ENCODE data around the gene UQCR11.
A peak's percentile ranks its signal among the peaks of the same experiment; 100 is the strongest.

Gene UQCR11

DNA sequence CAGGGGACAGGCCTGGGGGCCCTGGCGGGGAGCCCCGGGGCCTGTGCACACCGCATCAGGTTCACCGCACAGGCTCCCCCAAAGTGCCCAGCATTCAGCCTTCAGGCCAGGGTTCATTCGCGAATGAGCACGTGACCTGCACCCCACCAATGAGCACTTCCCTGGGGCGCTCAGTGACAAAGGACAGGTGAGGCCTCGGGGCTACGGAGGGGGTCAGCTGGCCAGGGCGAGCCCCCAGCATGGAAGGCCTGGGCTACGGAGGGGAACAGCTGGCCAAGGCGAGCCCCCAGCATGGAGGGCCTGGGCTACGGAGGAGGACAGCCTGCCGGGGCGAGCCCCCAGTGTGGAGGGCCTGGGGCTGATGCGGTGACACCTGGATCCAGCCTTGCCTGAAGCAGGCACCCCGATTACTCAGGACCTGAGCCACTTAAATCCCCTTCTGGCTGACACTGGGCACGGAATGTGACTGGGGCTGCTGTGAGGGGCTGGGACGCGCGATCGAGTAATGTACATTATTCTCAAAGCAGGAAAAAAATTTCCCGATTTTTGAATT is 24.1 kb upstream of the UQCR11 start:
- Mint-ChIP-seq H3K9me3 (no peaks in the 10 kb centered on the region), H3K4me3 (no peak overlapping the region), H3K36me3 (peaks cover 7% of the 10 kb centered on the region), H3K27ac (no peak overlapping the region), H3K27me3 (no peaks in the 10 kb centered on the region), H3K4me1 (no peaks in the 10 kb centered on the region)
- CTCF ChIA-PET = no interaction called here
- DNase-seq = no peak

DNA sequence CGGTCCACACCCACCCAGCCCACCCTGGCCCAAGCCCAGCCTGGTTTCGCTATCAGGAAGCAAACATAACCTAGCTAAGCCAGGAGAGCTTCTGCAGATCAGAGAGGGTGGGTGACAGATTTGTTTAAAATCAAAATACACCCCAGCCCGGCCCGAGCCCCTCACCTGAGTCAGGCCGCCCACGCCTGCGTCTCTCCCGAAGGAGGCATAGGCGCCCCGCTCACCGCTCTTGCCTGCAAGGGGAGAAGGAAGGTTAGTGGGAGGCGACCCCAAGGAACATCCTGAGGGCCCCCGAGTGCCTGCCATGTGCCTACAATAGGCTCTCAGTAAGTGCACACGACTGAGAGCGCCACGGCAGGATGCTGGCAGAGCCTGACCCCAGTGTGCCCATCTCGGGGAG is 21.9 kb upstream of the UQCR11 start:
- CTCF ChIA-PET = no interaction called here
- Mint-ChIP-seq H3K27me3 (no peaks in the 10 kb centered on the region), H3K27ac (no peak overlapping the region), H3K9me3 (no peaks in the 10 kb centered on the region), H3K4me1 (no peaks in the 10 kb centered on the region), H3K36me3 (peaks cover 12% of the 10 kb centered on the region), H3K4me3 (no peak overlapping the region)
- DNase-seq = no peak

DNA sequence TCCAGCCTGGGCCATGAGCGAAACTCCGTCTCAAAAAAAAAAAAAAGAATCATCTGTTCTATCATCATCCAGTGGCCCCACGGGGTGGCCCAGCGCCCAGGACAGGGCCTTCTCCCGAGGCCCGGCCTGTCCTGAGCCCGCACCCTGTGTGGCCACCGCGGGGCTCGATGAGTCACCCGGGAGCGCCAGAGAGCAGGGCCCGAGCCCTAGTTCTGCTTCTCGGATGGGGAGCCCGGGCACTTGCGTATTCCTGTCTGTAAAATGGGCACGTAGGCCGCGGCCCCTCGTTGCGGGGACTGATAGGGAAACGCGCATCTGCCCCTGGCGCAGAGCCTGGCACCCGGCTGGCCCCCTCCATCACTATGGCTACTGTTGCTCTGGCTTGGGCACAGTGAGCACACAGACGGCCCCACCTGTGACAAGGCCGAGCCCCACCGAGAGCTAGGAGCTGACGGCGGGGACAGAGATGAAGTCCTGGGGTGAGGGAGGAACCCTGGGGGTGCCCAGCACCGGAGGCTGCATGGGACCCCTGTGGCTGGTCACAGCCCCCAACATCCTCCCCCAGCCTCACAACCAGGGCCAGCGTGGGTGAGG is 21.3 kb upstream of the UQCR11 start:
- no peak overlapping the region for H3K4me3 Mint-ChIP-seq
- H3K27me3 Mint-ChIP-seq = no peaks in the 10 kb centered on the region
- H3K27ac Mint-ChIP-seq = no peak overlapping the region
- DNase-seq = no peak
- H3K9me3 Mint-ChIP-seq = no peaks in the 10 kb centered on the region
- peaks cover 12% of the 10 kb centered on the region for H3K36me3 Mint-ChIP-seq
- CTCF ChIA-PET = no interaction called here
- no peaks in the 10 kb centered on the region for H3K4me1 Mint-ChIP-seq

DNA sequence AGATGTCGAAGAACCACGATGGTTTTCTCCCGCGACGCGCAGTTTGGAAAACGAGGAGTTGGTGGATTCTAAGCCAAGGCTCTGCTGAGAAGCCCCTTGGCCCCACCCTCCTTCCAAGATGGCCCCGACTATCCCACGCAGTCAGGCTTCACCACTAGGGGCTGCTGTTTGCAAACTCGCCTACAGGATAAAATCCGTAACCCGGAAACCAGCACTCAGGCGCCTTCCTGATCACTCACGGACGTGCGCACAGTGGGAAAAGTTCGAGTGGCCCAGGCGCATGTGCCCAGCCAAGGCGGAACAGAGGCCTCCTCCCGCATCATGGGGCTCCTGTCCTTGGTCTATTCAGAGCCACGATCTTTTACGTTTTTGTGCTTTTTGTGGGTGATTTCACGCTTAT is 19.2 kb upstream of the UQCR11 start:
- Mint-ChIP-seq H3K27me3 (no peaks in the 10 kb centered on the region), H3K9me3 (no peaks in the 10 kb centered on the region), H3K36me3 (peaks cover 12% of the 10 kb centered on the region), H3K27ac (peak overlapping the region; percentile 60), H3K4me1 (no peaks in the 10 kb centered on the region), H3K4me3 (no peak overlapping the region)
- peak; percentile 68 for DNase-seq
- CTCF ChIA-PET = interaction anchor here (0.9 kb wide), 1 partner anchor 10 kb away, joined by 3 read pairs; no protein-coding TSS in a partner anchor

DNA sequence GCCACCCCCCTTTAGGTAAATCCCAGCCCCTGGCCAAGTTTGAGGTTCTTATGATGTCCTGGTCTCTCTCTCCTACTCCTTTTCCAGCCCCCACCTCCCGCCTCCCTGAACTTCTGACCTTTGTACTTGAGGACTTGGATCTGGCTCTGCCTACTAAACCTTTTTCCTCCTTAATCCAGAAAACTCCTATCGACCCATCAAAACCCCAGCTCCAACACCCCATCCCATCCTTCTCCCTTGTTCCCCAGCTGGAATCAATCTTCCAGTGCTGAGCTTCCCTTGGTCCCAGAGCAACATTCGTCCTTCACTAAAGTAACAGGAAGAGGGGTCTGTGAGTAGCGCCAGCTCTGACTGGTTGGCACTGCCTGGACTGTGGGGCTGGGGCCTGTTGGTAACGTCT is 17.3 kb upstream of the UQCR11 start:
- Mint-ChIP-seq H3K4me3 (no peak overlapping the region), H3K9me3 (no peaks in the 10 kb centered on the region), H3K27me3 (no peaks in the 10 kb centered on the region), H3K4me1 (peaks cover 12% of the 10 kb centered on the region), H3K36me3 (peaks cover 21% of the 10 kb centered on the region), H3K27ac (no peak overlapping the region)
- no peak for DNase-seq
- CTCF ChIA-PET = no interaction called here

DNA sequence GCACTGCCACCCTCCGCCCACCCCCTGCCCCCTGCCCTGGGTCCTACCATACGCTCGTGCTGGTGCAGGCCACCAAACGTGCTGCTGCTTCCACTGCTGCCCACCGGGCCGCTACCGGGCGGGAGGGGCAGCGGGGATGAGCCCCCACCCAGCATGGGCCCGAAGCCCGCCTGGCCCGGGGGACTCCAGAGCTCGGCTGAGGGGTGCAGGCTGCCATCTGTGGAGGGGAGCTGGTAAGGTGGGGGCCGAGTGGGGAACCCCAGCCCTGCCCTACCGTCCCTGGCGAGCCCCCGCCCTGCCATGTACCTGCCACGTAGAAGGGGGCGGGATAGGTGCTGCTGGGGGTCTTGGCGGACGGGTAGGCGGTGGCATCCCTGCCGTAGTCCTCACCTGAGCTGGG is 16.7 kb upstream of the UQCR11 start:
- H3K4me3 Mint-ChIP-seq = no peak overlapping the region
- H3K36me3 Mint-ChIP-seq = peaks cover 21% of the 10 kb centered on the region
- no peaks in the 10 kb centered on the region for H3K27me3 Mint-ChIP-seq
- H3K27ac Mint-ChIP-seq = no peak overlapping the region
- H3K4me1 Mint-ChIP-seq = peaks cover 14% of the 10 kb centered on the region
- H3K9me3 Mint-ChIP-seq = no peaks in the 10 kb centered on the region
- CTCF ChIA-PET = no interaction called here
- no peak for DNase-seq

DNA sequence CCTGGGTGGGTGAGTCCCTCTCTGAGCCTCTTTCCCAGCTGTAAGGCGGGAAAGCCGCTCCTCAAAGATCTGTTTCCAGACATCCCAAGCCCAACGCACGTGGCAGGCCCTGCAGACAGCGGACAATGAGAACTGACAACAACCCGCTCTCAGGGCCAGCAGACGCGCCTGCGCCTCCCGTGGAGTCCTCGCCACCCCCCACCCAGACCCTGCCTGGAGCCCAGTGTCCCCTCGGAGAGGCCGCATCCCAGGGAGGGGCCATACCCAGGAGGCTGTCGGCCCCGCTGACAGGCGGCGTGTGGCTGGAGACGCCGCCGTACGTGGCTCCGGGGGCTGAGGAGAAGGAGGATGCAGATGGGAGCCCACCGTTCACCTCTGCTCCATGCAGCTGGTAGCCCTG is 16.3 kb upstream of the UQCR11 start:
- Mint-ChIP-seq H3K4me3 (no peak overlapping the region), H3K36me3 (peaks cover 25% of the 10 kb centered on the region), H3K4me1 (peaks cover 19% of the 10 kb centered on the region), H3K9me3 (no peaks in the 10 kb centered on the region), H3K27me3 (no peaks in the 10 kb centered on the region), H3K27ac (no peak overlapping the region)
- CTCF ChIA-PET = no interaction called here
- DNase-seq = no peak

DNA sequence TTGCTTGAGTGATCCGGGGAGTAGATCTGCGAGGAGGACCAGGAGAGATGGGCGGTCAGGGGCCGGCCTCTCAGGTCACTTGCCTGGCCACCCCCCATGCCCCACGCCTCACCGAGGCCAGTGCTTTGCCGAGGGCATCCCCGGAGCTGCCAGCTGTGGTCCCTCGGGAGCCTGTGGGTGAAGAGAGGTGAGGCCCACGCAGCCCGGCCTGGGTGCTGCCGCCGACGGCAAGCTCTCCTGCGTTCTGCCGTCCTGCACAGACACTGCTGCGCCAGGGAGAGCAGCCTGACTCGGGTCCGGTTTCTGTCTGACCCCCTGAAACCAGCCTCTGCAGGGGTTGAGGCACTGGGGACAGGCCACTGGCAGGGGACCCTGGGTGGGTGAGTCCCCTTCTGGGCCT is 15.8 kb upstream of the UQCR11 start:
- Mint-ChIP-seq H3K4me1 (peaks cover 19% of the 10 kb centered on the region), H3K27ac (no peak overlapping the region)
- CTCF ChIA-PET = no interaction called here

DNA sequence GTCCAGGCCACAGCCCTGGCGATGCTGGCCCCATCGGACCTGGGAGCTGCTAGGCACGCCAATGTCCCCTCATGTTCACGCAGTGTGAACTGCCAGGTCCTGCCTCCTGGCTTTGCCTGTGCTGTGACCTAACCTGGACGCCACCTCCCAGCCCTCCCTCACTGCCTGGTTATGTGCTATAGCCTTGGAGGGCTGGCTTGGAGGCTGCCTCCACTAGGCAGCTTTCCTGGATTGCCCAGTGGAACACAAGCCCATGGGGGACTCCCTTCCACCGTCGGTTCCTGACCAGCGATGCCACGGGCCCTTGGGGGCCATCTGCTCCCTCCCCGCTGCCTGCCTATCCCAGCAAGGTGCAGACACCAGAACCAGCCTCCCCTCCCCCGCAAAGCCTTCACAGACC is 15.2 kb upstream of the UQCR11 start:
- peaks cover 19% of the 10 kb centered on the region for H3K4me1 Mint-ChIP-seq
- no peaks in the 10 kb centered on the region for H3K9me3 Mint-ChIP-seq
- CTCF ChIA-PET = no interaction called here
- H3K27me3 Mint-ChIP-seq = no peaks in the 10 kb centered on the region
- no peak overlapping the region for H3K4me3 Mint-ChIP-seq
- H3K36me3 Mint-ChIP-seq = peaks cover 30% of the 10 kb centered on the region
- no peak for DNase-seq
- no peak overlapping the region for H3K27ac Mint-ChIP-seq

More for the DNA sequence above, 15.8 kb upstream of the UQCR11 start:
- peaks cover 27% of the 10 kb centered on the region for H3K36me3 Mint-ChIP-seq
- H3K9me3 Mint-ChIP-seq = no peaks in the 10 kb centered on the region
- no peaks in the 10 kb centered on the region for H3K27me3 Mint-ChIP-seq
- no peak overlapping the region for H3K4me3 Mint-ChIP-seq
- DNase-seq = no peak

DNA sequence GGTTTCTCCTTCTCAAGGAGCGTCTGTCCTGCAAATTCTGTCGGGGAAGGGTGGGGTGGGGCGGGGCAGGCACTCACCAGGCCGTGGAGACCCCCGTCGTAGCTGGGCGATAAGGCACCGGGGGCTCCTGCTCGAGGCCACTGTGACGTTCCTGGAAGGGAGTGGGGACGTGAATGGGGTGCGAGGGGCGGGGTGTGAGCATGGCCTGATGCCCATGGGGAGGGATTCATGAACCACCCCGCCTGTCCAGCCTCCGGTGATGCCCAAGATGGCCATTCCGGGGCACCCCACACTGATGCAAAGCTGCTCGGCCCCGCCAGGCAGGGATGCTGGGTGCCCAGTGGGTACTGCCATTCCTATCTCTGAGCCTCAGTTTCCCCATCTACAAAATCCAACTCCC is 14.4 kb upstream of the UQCR11 start:
- DNase-seq = no peak
- Mint-ChIP-seq H3K4me1 (peaks cover 19% of the 10 kb centered on the region), H3K4me3 (no peak overlapping the region), H3K27ac (no peak overlapping the region), H3K9me3 (no peaks in the 10 kb centered on the region), H3K36me3 (peaks cover 34% of the 10 kb centered on the region), H3K27me3 (no peaks in the 10 kb centered on the region)
- CTCF ChIA-PET = interaction anchor here (1.2 kb wide), 1 partner anchor 149 kb away, joined by 3 read pairs; no protein-coding TSS in a partner anchor

DNA sequence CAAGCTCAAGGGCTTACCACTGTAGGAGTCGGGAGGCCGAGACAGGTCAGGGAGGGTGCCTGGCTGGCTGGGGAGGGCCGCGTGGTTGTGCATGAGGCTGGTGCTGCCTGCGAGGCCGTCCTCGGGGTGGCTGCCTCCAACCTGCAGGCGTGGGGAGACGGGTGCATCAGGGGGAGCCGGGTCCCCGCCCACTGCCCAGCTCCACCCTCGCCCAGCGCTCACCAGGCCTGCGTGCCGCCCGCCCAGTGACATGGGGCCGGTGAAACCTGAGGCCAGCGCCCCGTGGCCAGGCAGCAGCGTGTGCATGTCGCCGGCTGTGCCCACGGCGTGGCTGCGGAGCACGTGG is 13.8 kb upstream of the UQCR11 start:
- CTCF ChIA-PET = interaction anchor here (1.2 kb wide), 1 partner anchor 149 kb away, joined by 3 read pairs; no protein-coding TSS in a partner anchor
- Mint-ChIP-seq H3K27me3 (no peaks in the 10 kb centered on the region), H3K27ac (no peak overlapping the region), H3K36me3 (peaks cover 37% of the 10 kb centered on the region), H3K4me1 (peaks cover 19% of the 10 kb centered on the region), H3K4me3 (no peak overlapping the region), H3K9me3 (no peaks in the 10 kb centered on the region)
- DNase-seq = no peak

DNA sequence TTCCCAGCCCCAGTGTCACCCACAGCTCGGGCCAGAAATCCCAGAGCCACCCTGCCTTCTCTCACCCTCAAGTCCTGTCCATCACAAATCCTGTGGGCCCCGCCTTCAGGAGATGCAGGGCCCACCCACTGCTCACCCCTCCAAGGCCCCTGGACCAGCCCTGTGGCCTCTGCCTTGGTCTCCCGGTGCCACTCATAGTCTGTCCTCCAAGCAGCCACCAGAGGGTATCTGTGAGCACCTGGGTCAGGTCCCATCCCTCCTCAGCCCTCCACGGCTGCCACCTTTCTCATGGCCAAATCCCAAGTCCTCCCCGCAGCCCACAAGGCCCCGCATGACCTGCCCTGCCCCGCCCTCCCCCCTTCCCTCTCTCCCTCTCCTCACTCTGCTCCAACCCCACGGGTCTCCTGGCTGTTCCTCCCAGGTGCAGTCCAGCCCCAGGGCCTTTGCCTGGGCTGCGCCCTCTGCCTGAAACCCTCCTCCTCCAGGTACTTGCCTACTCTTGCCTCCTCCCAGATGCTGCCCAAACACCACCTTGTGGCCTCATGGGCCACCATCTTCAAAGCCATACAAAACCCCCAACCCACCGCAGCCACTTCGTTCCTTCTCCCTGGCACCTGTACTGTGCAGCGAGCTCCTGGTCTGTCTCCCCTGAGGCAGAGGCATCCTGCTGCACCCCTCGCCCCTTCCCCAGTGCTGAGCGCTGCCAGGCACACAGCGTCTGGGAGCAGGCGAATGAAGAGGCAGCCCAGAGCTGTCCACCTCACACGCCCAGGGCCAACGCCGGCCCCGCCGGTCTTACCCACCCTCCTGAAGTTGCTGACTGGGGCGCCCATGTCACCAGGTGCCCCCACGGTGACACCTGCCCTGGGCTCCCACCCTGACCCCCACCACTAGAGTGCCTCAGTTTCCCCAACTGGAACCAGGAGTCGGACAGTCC is 13.2 kb upstream of the UQCR11 start:
- no peak overlapping the region for H3K4me3 Mint-ChIP-seq
- H3K36me3 Mint-ChIP-seq = peaks cover 40% of the 10 kb centered on the region
- no peaks in the 10 kb centered on the region for H3K9me3 Mint-ChIP-seq
- H3K4me1 Mint-ChIP-seq = peaks cover 19% of the 10 kb centered on the region
- no peak overlapping the region for H3K27ac Mint-ChIP-seq
- H3K27me3 Mint-ChIP-seq = no peaks in the 10 kb centered on the region
- CTCF ChIA-PET = interaction anchor here (1.2 kb wide), 1 partner anchor 150 kb away, joined by 3 read pairs; no protein-coding TSS in a partner anchor
- DNase-seq = peak; percentile 58

DNA sequence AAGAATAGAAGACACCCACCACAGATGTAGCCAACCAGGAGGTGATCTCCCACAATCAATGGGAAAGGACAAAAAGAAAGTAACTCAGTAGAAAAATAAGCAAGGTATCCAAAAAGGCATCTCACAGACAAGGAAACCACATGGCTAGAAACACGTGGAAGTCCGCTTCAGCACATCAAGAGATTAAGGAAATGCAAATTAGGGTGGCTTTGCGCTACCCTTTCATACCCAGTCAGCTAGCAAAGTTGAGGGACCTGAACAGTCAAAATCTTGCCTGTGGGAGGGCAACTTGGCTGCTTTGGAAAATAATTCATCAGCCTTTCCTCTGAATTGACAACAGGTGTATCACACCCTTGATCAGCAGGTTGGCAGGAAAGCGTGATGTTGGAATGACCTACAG is 11.6 kb upstream of the UQCR11 start:
- peak overlapping the region; percentile 47 for H3K27ac Mint-ChIP-seq
- no peaks in the 10 kb centered on the region for H3K9me3 Mint-ChIP-seq
- peaks cover 42% of the 10 kb centered on the region for H3K36me3 Mint-ChIP-seq
- no peak overlapping the region for H3K4me3 Mint-ChIP-seq
- H3K27me3 Mint-ChIP-seq = no peaks in the 10 kb centered on the region
- peaks cover 19% of the 10 kb centered on the region for H3K4me1 Mint-ChIP-seq
- CTCF ChIA-PET = interaction anchor here (1.2 kb wide), 1 partner anchor 56 kb away, joined by 3 read pairs; no protein-coding TSS in a partner anchor
- DNase-seq = no peak

DNA sequence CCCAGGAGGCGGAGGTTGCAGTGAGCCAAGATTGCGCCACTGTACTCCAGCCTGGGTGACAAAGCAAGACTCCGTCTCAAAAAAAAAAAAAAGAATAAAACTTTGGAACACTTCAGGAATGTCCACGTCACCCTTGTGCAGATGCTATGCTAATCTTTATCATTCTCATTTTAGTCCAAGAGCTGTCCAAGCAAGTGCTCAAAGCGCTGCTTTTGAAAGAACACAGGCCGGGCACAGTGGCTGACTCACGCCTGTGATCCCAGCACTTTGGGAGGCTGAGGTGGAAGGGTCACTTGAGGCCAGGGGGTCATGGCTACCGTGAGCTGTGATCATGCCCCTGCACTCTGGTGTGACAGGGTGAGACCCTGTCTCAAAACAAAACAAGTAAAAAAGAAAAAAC is 11.1 kb upstream of the UQCR11 start:
- Mint-ChIP-seq H3K4me1 (peaks cover 19% of the 10 kb centered on the region), H3K4me3 (no peak overlapping the region), H3K36me3 (peaks cover 42% of the 10 kb centered on the region), H3K9me3 (no peaks in the 10 kb centered on the region), H3K27me3 (no peaks in the 10 kb centered on the region), H3K27ac (no peak overlapping the region)
- DNase-seq = no peak
- CTCF ChIA-PET = interaction anchor here (1.2 kb wide), 1 partner anchor 56 kb away, joined by 3 read pairs; no protein-coding TSS in a partner anchor

All from activated naive CD4-positive, alpha-beta T cell treated with anti-CD3 and anti-CD28 coated beads, Interleukin-2, amount 10 ng/mL, durations not matched to agents 7 days and 5 days (primary cell).